Mesodermal cell (in vitro differentiated cells): ENCODE measurements around the gene DLGAP1.

Source experiments
- H3K27ac ChIP-seq: 2 replicates; pipeline ENCODE4 v1.7.0; 2013; ENCODE audit warnings: mild to moderate bottlenecking, low read depth, low read length, moderate library complexity; ENCODE audit not compliant: severe bottlenecking
- H3K36me3 ChIP-seq: 2 replicates; pipeline ENCODE4 v1.7.1; 2013; ENCODE audit warnings: mild to moderate bottlenecking, low read length, moderate library complexity; ENCODE audit not compliant: control insufficient read depth, insufficient read depth
- H3K4me1 ChIP-seq: one replicate; pipeline ENCODE4 v1.7.1; 2013; ENCODE audit warnings: mild to moderate bottlenecking, low read length; ENCODE audit not compliant: insufficient read depth, control insufficient read depth, poor library complexity, severe bottlenecking
- H3K4me3 ChIP-seq: 2 replicates; pipeline ENCODE4 v1.7.0; 2013; ENCODE audit warnings: low read length, control low read depth, mild to moderate bottlenecking; ENCODE audit not compliant: insufficient read depth, poor library complexity, severe bottlenecking; ENCODE audit errors: extremely low read depth
- H3K9me3 ChIP-seq: 2 replicates; pipeline ENCODE4 v1.7.1; 2013; ENCODE audit warnings: mild to moderate bottlenecking, low read length, moderate library complexity; ENCODE audit not compliant: control insufficient read depth
- WGBS, 2 experiments: methylation state at CpG; one replicate each; pipeline ENCODE4 v1.1.5; 2013; ENCODE audit warnings: missing lambda C conversion rate in 2 of 2; ENCODE audit not compliant: insufficient coverage in 2 of 2; 5-methylcytosine and 5-hydroxymethylcytosine counted together

The DLGAP1 gene

DNA sequence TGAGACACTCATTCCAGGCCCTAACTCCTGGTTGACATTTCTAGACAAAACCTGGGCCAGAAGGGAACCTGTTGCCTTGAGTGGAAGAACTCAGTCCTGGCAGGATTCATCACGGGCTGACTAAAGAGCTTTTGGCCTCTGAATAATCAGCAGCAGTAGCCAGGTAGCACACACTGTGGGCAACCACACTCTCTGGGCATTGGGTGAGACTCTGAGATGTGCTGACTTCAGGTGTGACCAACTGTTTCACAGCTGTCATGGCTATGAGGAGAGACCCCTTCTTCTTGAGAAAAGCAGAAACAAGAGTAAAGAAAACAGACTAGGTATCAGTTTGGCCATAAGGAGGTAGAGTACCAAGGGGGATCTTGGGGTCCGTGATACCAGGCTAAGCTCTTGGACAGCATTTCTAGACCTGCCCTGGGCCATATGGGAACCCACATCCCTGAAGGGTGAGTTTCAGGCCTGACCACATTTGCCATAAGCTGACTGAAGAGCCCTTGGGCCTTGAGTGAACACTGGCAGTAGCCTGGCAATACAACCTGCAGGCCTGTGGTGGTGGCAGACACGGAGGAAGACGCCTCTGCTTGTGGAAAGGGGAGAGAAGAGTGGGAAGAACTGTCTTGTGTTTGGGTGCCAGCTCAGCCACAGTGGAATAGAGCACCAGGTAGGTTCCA is 230.9 kb downstream of the DLGAP1 start:
- no peak overlapping the region for H3K4me3 ChIP-seq
- no peak overlapping the region for H3K27ac ChIP-seq
- no peaks in the 10 kb centered on the region for H3K4me1 ChIP-seq
- no peaks in the 10 kb centered on the region for H3K9me3 ChIP-seq
- 80 to 93% methylated on average over 4 of the region's 4 CpGs for WGBS, 2 experiments
- no peaks in the 10 kb centered on the region for H3K36me3 ChIP-seq

DNA sequence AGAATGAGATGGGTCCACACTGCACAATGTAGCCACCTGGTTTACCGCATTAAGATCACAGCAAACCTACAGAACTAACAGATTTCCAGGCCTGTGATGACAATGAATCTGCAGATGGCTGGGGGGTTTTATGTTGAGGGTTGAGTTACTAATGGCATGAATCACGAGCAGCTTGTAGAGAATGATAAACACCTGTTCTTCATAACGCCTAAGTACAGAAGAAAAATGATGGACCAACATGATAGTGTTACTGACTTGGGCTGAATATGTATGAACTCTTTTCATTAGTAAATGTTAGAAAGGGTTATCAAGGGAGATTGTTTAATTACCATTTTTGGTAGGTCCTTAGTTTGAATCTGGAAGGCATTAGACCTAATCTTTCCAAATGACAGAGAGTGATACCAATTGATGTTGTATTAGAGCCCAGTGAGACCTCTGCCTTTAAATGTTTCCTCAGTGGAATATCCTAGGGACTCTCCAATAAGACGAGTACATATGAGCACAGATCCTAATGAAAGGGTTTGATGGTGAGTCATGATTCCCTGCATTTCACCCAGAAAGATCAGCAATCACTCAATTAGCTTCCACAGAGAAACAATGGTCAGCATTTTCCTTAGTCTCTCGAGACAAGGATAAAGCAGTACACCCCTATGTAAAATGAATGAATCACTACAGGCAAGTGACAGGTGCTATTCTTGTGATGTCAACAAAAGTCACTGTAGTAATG is 243.8 kb downstream of the DLGAP1 start:
- Histone ChIP-seq H3K36me3 (no peaks in the 10 kb centered on the region), H3K9me3 (no peaks in the 10 kb centered on the region), H3K4me3 (no peak overlapping the region), H3K4me1 (no peaks in the 10 kb centered on the region), H3K27ac (no peak overlapping the region)
- WGBS, 2 experiments: 87% methylated on average over 3 of the region's 5 CpGs; no CpG with 5 or more reads in 1 of the 2 experiments

DNA sequence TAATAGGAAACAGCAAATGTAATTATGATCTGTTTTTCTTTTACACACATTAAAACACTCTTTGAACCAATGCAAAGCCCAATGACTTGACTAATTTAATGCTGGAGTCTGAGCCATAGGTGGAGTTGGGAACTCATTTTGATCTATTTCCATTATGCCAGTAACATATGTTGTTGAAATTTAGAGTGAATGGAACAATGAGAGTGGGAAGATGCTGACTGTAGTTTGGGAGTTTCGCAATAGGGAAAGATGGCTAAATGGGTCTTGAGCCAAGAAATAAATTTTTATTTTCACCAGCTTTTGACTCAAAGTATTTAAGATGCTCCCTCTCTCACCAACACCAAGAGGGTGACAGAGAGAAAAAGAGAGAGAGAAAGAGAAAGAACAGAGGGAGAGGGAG is 246.7 kb downstream of the DLGAP1 start:
- no peaks in the 10 kb centered on the region for H3K9me3 ChIP-seq
- H3K4me1 ChIP-seq: no peaks in the 10 kb centered on the region
- H3K36me3 ChIP-seq: no peaks in the 10 kb centered on the region
- H3K4me3 ChIP-seq: no peak overlapping the region
- no peak overlapping the region for H3K27ac ChIP-seq
- no CpG with 5 or more reads among the region's 1 CpG for WGBS, 2 experiments

DNA sequence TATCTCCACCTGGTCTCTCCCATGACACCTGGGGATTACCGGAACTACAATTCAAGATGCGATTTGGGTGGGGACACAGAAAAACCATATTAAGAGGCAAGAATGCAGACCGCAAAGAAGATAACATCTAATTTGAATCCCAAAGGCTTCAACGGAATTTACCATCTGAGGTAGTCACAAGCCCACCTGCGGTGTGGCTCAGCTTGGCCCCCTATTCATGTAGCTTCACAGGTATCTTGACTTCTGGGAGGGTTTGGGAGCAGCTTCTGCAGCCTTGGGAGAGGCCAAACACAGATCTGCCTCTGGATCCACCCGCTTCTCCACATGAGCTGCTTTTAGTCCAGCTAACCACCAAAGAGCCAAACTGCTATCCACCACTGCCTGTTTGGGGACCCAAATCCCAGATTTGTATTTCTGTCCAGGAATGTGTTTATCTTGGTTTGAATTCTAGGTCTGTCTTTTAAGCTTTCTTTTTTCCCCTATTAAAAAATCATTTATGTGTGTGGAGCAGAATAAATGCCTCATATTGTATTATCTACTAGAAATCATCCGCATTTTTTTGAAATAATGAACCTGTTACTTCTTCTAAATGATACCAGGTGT is 247.6 kb downstream of the DLGAP1 start:
- Histone ChIP-seq H3K9me3 (no peaks in the 10 kb centered on the region), H3K4me1 (no peaks in the 10 kb centered on the region), H3K4me3 (no peak overlapping the region), H3K36me3 (no peaks in the 10 kb centered on the region), H3K27ac (no peak overlapping the region)
- WGBS, 2 experiments: 78 to 79% methylated on average over 5 to 6 of the region's 7 CpGs

DNA sequence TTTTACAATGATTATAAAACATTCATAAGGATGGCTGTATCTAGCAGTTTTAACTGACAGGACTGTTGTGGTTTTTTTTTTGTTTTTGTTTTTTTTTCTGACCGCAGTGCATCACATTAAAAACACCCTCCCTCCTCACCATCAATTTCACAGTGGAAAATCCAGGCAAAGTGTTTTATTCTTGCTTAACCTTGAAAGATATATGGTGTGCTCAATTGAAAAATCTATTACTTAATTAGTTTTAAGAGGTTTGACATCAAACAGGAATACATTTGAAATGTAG is 250.7 kb downstream of the DLGAP1 start:
- WGBS, 2 experiments: no CpG with 5 or more reads among the region's 1 CpG
- Histone ChIP-seq H3K27ac (no peak overlapping the region), H3K36me3 (no peaks in the 10 kb centered on the region), H3K9me3 (no peaks in the 10 kb centered on the region), H3K4me3 (no peak overlapping the region), H3K4me1 (no peaks in the 10 kb centered on the region)

DNA sequence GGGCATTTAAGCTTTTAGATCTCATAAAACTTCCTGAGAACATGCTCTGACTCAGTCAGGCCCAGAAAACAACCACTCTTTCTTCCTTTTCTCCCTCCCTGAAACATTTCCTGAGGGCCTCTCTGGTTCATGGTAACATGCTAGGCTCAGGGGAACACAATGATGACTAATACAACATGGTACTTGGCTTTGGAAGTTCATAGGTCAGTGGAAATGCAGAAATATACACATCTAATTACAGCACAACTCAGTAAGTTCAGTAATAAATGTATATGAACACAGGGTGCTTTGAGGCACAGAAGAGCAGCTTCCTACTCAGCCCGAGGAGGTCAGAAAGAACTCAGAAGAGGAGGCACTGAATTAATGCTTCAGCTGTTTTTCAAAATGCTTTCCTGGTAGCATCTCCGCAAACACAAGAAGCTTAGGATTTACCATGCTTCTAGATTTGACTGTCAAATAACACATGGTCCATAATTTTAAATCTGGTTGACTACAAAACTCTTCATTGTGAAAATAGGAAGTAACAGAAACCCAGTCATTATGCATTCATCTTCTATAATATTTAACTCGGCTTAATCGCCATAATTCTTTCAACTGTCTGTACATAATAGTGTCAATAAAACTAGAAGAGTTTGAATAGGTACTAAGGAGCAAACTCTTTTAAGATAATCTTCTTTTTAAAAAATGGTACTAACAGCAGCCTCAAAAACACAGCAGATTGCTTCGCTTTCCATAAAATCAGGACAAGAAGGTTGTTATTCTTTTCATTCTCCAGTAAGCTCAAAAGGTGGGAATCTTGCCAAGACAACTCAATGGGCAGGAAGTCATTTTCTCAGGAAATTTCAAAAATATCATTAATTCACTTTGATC is 251.3 kb downstream of the DLGAP1 start:
- 95 to 100% methylated on average over 1 to 2 of the region's 5 CpGs for WGBS, 2 experiments
- Histone ChIP-seq H3K4me1 (no peaks in the 10 kb centered on the region), H3K9me3 (no peaks in the 10 kb centered on the region), H3K27ac (peak overlapping the region; percentile 39), H3K4me3 (no peak overlapping the region), H3K36me3 (no peaks in the 10 kb centered on the region)

DNA sequence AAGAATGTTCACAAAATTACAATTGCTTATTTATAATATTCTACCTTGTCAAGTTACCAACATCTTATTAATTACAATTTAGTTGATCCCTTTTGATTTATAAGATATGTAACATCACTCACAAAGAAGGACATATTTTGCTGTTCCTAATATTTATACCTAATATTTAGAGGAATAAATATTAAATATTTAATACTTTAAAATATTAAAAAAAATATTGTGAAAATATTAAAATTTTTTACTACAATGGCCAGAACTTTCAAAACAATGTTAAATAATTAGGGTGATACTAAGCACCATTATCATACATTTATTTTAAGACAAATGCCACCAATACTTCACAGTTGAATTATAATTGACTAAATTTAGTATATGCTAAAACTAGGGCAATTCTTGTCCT is 254.7 kb downstream of the DLGAP1 start:
- Histone ChIP-seq H3K4me3 (no peak overlapping the region), H3K27ac (no peak overlapping the region), H3K36me3 (no peaks in the 10 kb centered on the region), H3K4me1 (no peaks in the 10 kb centered on the region), H3K9me3 (no peaks in the 10 kb centered on the region)

DNA sequence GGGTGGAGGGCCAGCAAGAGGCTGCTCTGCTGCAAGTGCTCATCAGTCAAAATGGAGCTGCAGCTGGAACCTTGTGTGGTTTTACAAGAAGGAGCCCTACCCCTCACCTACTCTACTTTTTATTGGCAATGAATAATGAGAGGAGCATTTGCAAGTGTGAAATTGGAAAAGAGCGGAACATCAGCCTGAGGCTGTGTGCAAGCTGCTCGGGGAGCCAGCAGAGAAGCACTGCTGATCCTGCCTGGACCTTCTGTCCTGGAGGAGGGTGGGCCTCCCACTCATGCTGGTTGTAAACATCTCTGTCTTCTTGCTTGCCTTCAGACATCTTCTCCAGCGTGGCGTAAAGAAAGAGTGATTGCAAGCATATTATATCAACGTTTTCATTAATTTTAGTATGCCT is 256.2 kb downstream of the DLGAP1 start:
- Histone ChIP-seq H3K27ac (no peak overlapping the region), H3K9me3 (no peaks in the 10 kb centered on the region), H3K4me3 (no peak overlapping the region), H3K4me1 (no peaks in the 10 kb centered on the region), H3K36me3 (no peaks in the 10 kb centered on the region)
- WGBS, 2 experiments: 60 to 64% methylated on average over 1 to 3 of the region's 5 CpGs

DNA sequence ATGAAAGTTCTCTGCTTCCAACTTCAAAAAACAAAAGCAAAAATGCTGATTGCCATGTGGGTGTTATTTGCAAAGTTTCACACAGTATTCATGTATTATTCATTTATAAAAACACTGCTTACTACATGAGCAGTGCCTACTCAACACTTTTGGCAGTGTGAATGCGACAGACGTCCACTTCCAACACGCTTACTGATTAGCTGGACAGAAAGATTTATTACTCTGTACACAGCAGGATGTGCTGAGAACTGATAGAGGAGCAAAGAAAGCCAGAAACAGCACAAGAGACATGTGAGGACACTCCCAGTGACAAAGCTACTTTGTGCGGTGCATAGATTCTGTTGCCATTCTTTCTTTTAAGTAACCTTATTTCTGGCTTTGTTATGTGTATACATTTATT is 258.8 kb downstream of the DLGAP1 start:
- no peak overlapping the region for H3K27ac ChIP-seq
- H3K9me3 ChIP-seq: no peaks in the 10 kb centered on the region
- no peaks in the 10 kb centered on the region for H3K36me3 ChIP-seq
- H3K4me3 ChIP-seq: no peak overlapping the region
- 89 to 94% methylated on average over 3 of the region's 4 CpGs for WGBS, 2 experiments
- H3K4me1 ChIP-seq: no peaks in the 10 kb centered on the region

DNA sequence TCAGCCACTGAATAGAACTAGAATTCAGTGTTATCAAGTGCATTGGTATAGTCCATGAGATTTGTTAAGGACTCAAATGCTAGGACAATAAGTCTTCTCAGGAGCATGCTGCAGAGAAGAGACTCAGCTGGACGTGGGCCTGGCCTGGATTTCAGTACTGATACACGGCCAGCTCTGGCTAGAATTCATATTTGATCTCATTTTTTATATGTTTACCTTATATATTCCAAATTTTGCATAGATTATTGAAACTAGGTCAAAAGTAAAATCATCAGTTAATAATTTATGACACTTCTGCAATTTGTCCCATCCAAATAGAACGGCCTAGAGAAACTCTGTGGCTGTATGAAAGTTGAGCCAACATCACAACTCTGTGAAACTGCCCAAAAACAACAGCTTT is 262.0 kb downstream of the DLGAP1 start:
- Histone ChIP-seq H3K36me3 (no peaks in the 10 kb centered on the region), H3K9me3 (no peaks in the 10 kb centered on the region), H3K27ac (no peak overlapping the region), H3K4me1 (no peaks in the 10 kb centered on the region), H3K4me3 (no peak overlapping the region)
- WGBS, 2 experiments: 100% methylated on average over 1 of the region's 3 CpGs
